AG04450 (cell line): Measurements from ENCODE around the gene KERA. TPM values are rescaled to one million over a fixed set of nuclear protein-coding genes. Genes with fewer than 3 reads are reported as not detected.

ENCODE experiments used
- CTCF ChIA-PET: fragments of 300-600, 350-600 bp; formaldehyde crosslinking; extraction: SDS; loops from one replicate; lab custom pipeline; 2022; ENCODE audit warnings: antibody characterized with exemption, inconsistent platforms; lab: Charles Lee
- POLR2A ChIA-PET: fragments of 350-600 bp; formaldehyde crosslinking; extraction: SDS; loops from one replicate; lab custom pipeline; 2021; ENCODE audit warnings: antibody characterized with exemption, inconsistent platforms; lab: Yijun Ruan, JAX
- DNase-seq: peaks from one replicate; pipeline ENCODE4 v3.0.0-alpha.2; 2011; ENCODE audit warnings: low read depth, low spot score
- H3K27ac ChIP-seq: one replicate; pipeline ENCODE4 v1.5.1; 2012; ENCODE audit warnings: low read depth, low read length, control low read depth
- H3K27me3 ChIP-seq: one replicate; pipeline ENCODE4 v1.6.0; 2012; ENCODE audit warnings: low read length; ENCODE audit not compliant: control insufficient read depth, insufficient read depth
- H3K4me3 ChIP-seq: 2 replicates; pipeline ENCODE4 v1.5.1; 2011; ENCODE audit warnings: mild to moderate bottlenecking, low read depth, low read length, control low read depth
- H3K9me3 ChIP-seq: 2 replicates; pipeline ENCODE4 v1.5.1; 2012; ENCODE audit warnings: low read length; ENCODE audit not compliant: control insufficient read depth, insufficient read depth
- CTCF ChIP-seq: IDR thresholded peaks from 2 replicates; pipeline ENCODE4 v1.5.1; 2011; ENCODE audit warnings: low read depth, low read length, control low read depth, inconsistent platforms
- polyA minus RNA-seq: library from RNA; depleted of rRNA, polyadenylated mRNA; stranded (reverse); fragments of >200 nt; gene quantifications from 2 replicates; pipeline ENCODE4 v1.2.3, GENCODE V29; 2011; rRNA and poly(A)+ RNA removed
- polyA plus RNA-seq: library from polyadenylated mRNA; depleted of rRNA; stranded (reverse); fragments of >200 nt; gene quantifications from 2 replicates; pipeline ENCODE4 v1.2.3, GENCODE V29; 2011; rRNA removed

KERA gene
- not detected in 2 replicates for polyA plus RNA-seq
- not detected in 2 replicates for polyA minus RNA-seq

GRCh38 chr12:91057368-91058165 lies at the start of gene KERA:
TSS of gene KERA (minus strand) at chr12:91058024. CDS start at chr12:91056281, 1,743 bp downstream.
- no peak within 1 kb of the TSS for H3K27ac ChIP-seq
- no peak within 1 kb of the TSS for H3K4me3 ChIP-seq
- ChIA-PET POLR2A (no interaction called here), CTCF (interaction anchor here (0.6 kb wide), 1 partner anchor 94 kb away, joined by 3 read pairs; no protein-coding TSS in a partner anchor)
- no peaks in the 10 kb centered on the region for H3K27me3 ChIP-seq
- no peak for DNase-seq
- no peak for TF ChIP-seq CTCF
- H3K9me3 ChIP-seq = no peaks in the 10 kb centered on the region

GRCh38 chr12:91106283-91106682 lies 48.5 kb upstream of the KERA start:
- Histone ChIP-seq H3K4me3 (no peak overlapping the region), H3K27me3 (no peaks in the 10 kb centered on the region), H3K27ac (no peak overlapping the region), H3K9me3 (no peaks in the 10 kb centered on the region)
- no peak for TF ChIP-seq CTCF
- POLR2A ChIA-PET = interaction anchor here (0.6 kb wide), 1 partner anchor 1836 kb away, joined by 3 read pairs; no protein-coding TSS in a partner anchor
- no peak for DNase-seq
- CTCF ChIA-PET = interaction anchor here (0.7 kb wide), 1 partner anchor 128 kb away, joined by 3 read pairs; no protein-coding TSS in a partner anchor

- H3K9me3 ChIP-seq = no peaks in the 10 kb centered on the region
- ChIA-PET CTCF (interaction anchor here (0.7 kb wide), 1 partner anchor 128 kb away, joined by 3 read pairs; no protein-coding TSS in a partner anchor), POLR2A (no interaction called here)
- H3K27me3 ChIP-seq = no peaks in the 10 kb centered on the region
- no peak overlapping the region for H3K4me3 ChIP-seq
- DNase-seq = no peak
- no peak for TF ChIP-seq CTCF
- no peak overlapping the region for H3K27ac ChIP-seq
Observed at GRCh38 chr12:91105807-91106206, 48.0 kb upstream of the KERA start.

GRCh38 chr12:91104812-91105466 lies 47.1 kb upstream of the KERA start:
- ChIA-PET CTCF (no interaction called here), POLR2A (no interaction called here)
- no peak for TF ChIP-seq CTCF
- H3K27ac ChIP-seq = no peak overlapping the region
- H3K9me3 ChIP-seq = no peaks in the 10 kb centered on the region
- H3K27me3 ChIP-seq = no peaks in the 10 kb centered on the region
- no peak overlapping the region for H3K4me3 ChIP-seq
- no peak for DNase-seq

GRCh38 chr12:91103624-91104023 lies 45.8 kb upstream of the KERA start:
- ChIA-PET POLR2A (no interaction called here), CTCF (no interaction called here)
- Histone ChIP-seq H3K9me3 (no peaks in the 10 kb centered on the region), H3K27ac (no peak overlapping the region), H3K27me3 (no peaks in the 10 kb centered on the region), H3K4me3 (no peak overlapping the region)
- no peak for TF ChIP-seq CTCF
- DNase-seq = no peak
